ENCODE measurements around the gene SEPTIN5.
"Not testable (repeated sequence)": the region's sequence is repeated elsewhere in the genome, so short reads cannot be mapped to it uniquely, and the experiment has no call there.

SEPTIN5 gene

DNA sequence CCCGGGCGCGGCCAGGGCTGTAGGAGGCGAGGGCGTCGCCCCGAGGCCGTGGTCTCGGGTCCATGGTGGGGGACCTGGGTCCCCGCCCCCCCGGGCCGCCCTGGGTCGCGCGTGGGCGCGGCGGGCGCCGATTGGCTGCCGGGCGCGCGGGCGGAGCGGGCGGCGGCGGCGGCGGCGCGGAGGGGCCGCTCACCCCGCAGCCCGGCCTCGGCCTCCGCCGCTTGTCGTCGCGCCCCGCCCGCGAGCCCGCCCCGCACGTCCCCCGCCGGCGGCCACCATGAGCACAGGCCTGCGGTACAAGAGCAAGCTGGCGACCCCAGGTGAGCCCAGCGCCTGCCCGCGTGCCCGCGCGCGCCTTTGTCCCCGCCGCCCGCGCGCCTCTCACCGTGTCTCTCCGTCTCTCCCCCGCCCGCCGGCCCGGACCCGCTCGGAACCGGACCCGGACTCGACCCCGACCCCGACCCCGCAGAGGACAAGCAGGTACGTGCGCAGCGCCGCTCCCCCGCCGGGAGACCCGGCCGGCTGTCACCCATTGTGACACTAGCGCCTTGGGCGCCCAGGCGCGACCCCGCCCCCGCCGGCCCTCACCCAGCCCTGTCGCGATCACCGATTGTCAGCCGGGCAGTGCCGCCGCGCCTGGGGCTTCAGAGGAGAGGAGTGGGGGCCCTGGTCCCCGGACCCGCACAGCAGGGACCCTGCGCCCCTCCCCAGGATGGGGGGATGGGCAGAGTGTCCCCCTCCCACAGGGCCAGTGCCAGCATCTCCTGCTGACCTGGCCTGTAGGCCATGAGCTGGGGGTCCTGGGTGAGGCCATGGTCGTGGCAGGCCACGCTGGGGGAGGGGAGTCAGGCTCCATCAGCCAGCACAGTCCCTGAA lies at the start of gene SEPTIN5:
TSS of gene SEPTIN5 (plus strand) at position 192 of the 876 bp plus-strand sequence. CDS start at position 278, 86 bp downstream.
- no peak for DNase-seq

- no peak for DNase-seq
Measured at GRCh38 chr22:19664951-19665783, 49.1 kb upstream of the SEPTIN5 start.

GRCh38 chr22:19665784-19666672 lies 48.3 kb upstream of the SEPTIN5 start:
- no peak for DNase-seq

- DNase-seq: no peak
Measured at GRCh38 chr22:19666673-19667593, 47.4 kb upstream of the SEPTIN5 start.

DNA sequence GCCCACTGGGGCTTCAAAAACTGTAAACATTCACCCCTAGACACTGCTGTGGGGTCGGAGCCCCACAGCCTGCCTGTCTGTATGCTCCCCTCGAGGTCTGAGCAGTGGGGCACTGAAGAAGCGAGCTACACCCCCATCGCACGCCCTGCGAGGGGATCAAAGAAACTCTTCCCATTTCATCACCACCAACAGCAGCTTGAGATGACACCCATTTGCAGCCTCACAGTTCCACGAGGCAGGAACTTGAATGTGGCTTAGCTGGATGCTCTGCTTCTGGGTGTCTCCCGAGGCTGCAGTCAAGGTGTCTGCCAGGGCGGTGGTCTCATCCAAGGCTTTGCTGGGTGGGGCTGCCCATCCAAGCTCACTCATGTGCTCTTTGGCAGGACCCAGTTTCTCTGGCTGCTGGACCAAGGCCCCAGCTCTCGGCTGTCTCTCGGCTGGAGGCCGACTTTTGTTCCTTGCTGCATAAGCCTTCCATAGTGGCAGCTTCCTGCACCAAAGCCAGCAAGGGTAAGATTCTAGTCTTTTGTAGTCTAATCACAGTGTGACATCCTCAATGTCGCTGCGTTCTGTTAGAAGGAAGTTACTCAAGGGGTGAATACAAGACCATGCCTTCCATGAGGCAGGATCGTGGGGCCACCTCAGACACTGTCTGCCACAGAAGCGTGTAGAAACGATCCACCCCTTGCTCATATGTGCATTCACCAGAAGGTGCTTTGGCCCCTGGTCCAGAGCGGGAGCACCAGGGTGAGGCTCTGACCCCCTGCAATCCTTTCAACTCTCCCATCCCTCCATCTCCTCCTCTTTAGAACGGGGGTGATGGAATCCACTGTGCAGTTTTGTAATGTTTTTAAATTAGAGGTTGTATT lies 46.2 kb upstream of the SEPTIN5 start:
- no peak for DNase-seq

GRCh38 chr22:19668748-19669147 lies 45.6 kb upstream of the SEPTIN5 start:
- DNase-seq: no peak

DNA sequence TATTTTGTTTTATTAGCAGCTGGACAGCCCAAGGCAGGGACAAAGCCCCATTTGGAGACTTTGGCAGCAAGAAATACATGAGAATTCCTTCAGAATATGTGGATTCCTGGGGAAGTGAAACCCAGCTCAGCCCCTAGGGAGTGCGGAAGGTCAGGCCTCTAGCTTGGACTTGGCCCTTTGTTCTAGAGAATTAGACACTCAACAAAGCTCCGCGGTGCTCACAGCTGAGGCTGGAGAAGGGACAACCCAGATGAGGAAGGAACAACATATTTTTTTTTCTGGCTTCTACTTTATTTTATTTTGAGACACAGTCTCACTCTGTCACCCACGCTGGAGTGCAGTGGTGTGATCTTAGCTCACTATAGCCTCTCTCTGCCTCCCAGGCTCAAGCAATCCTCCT lies 44.7 kb upstream of the SEPTIN5 start:
- no peak for DNase-seq

- DNase-seq: no peak
Measured at GRCh38 chr22:19671316-19671715, 43.0 kb upstream of the SEPTIN5 start.

GRCh38 chr22:19672054-19672776 lies 42.1 kb upstream of the SEPTIN5 start:
- no peak for DNase-seq

DNA sequence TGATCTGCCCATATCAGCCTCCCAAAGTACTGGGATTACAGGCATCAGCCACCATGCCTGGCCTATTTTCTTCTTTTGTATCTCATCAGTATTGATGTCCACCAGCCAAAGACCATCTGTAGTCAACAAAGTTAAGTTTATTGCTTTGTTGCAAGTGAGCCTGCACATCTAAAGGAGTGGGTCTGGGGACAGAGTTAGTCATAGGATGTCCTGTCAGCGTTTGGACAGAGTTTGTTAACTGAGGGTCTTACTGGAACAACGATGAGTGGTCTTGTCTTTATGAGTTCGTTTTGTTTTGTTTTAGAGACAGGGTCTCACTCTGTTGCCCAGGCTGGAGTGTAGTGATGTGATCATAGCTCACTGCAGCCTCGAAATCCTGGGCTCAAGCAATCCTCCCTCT lies 40.6 kb upstream of the SEPTIN5 start:
- DNase-seq: no peak

DNA sequence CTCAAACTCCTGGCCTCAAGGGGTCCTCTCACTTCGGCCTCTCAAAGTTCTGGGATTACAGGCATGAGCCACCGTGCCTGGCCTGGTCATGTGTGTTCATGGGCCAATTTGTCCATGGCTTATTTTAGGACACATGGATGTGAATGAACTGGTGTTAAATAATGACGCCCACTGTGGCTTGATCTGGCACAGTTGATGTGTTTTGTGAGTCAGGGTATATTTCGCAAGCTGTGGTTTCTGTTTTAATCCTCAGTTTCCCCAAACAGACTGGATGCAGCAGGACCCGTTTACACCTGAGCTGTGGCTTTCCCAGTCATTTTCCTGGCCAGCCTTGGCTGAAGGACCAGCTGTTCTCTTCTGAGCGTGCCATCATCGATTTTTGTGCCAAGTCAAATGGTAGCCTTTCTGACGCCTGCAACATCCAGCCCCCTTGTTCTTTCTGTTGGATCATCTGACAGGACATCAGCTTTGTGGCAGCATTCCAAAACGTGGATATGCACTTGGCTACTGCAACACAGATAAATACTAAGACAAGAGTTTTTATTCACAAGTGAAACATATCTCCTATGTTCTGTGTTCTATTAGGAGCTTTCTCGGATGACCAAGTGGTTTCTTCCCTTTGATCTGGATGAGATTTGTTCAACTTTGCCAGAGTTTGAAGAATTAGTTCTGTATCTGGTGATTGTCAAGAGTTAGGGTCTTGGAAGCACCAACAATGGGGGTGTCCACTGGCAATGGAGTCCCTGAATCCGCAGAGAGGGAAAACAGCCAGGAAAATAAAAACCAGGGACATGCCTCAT lies 40.0 kb upstream of the SEPTIN5 start:
- no peak for DNase-seq

GRCh38 chr22:19674929-19675253 lies 39.4 kb upstream of the SEPTIN5 start:
- DNase-seq: no peak

- DNase-seq: no peak
Measured at GRCh38 chr22:19675428-19675827, 38.9 kb upstream of the SEPTIN5 start.

DNA sequence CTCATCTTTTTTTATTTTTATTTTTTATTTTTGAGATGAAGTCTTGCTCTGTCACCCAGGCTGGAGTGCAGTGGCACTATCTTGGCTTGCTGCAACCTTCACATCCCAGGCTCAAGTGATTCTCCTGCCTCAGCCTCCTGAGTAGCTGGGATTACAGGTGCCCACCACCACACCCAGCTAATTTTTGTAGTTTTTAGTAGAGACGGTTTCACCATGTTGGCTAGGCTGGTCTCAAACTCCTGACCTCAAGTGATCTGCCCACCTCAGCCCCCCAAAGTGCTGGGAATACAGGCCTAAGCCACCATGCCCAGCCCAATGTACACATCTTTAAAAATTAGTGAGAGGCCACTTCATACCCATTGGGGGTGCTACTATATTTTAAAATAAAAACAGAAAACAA lies 37.9 kb upstream of the SEPTIN5 start:
- not testable (repeated sequence) for DNase-seq

- DNase-seq: no peak
Measured at GRCh38 chr22:19678949-19679521, 35.3 kb upstream of the SEPTIN5 start.

- DNase-seq: peak; percentile 20
Measured at GRCh38 chr22:19679522-19680101, 34.7 kb upstream of the SEPTIN5 start.

- no peak for DNase-seq
Measured at GRCh38 chr22:19680287-19680881, 33.9 kb upstream of the SEPTIN5 start.
